ENCODE data around the gene GABRE. TPM values are rescaled to one million over a fixed set of nuclear protein-coding genes. Genes with fewer than 3 reads are reported as not detected.

Gene GABRE
- polyA plus RNA-seq, 3 donors = not detected

DNA sequence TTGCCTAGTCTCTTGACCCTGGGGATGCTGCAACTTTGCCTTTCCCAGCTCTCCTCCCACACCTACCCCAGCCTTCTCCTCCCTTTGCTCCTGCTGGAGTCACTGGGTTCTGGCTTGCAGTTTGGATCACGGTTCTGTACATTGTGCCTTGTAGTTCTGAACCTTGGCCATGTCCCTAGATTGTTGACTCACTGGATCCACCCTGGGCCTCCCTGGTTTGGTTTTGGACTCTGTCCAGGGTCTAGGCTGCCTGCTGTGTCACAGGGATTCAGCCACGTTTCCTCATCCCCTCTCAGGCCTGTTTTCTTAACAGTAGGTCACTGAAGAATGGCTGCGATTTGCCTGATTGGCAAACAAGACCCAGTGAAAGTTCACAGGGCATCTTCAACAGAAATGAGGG, 11.5 kb upstream of the GABRE start:
- WGBS (ENCODE audit: insufficient coverage) = 88% methylated on average over 1 of the region's 3 CpGs
- Histone ChIP-seq H3K9ac (ENCODE audit: insufficient read depth, low read length, poor library complexity, severe bottlenecking) (no peak overlapping the region), H4K20me1 (ENCODE audit: insufficient read depth, low read length) (no peaks in the 10 kb centered on the region), H3K79me2 (ENCODE audit: insufficient read depth, low read length) (no peaks in the 10 kb centered on the region), H3K4me2 (replicated peaks; ENCODE audit: extremely low read depth, low read length, poor library complexity, severe bottlenecking) (no peak overlapping the region), H3K9me3 (replicated peaks in 1 of 2; ENCODE audit: control insufficient read depth in 1 of 2, insufficient read depth in 1 of 2, low read length in 2 of 2) (no peaks in the 10 kb centered on the region), H3K27ac (ENCODE audit: low read depth in 1 of 2, low read length in 2 of 2) (no peak overlapping the region), H3K4me3 (replicated peaks in 1 of 3; ENCODE audit: low read depth in 2 of 3, low read length in 3 of 3) (no peak overlapping the region), H3K27me3 (ENCODE audit: control insufficient read depth in 2 of 2, insufficient read depth in 2 of 2, low read length in 2 of 2) (no peaks in the 10 kb centered on the region), H3K4me1 (ENCODE audit: control insufficient read depth in 1 of 2, insufficient read depth in 2 of 2, low read length in 2 of 2) (no peaks in the 10 kb centered on the region), H2AFZ (ENCODE audit: insufficient read depth, low read depth, low read length, poor library complexity, severe bottlenecking) (no peak overlapping the region), H3K36me3 (replicated peaks in 1 of 2; ENCODE audit: control insufficient read depth in 1 of 2, insufficient read depth in 2 of 2, low read length in 2 of 2) (no peaks in the 10 kb centered on the region)
- intact Hi-C loops (cut with micrococcal nuclease) = no loop called here
- no peaks in the 10 kb centered on the region for H3K36me3 Mint-ChIP-seq
- DNase-seq = no peak
- H3K27ac Mint-ChIP-seq = no peak overlapping the region
- H3K9me3 Mint-ChIP-seq = peaks cover 0 to 7% (median 0%) of the 10 kb centered on the region in 7 donors
- H3K4me1 Mint-ChIP-seq = peaks cover 3% of the 10 kb centered on the region
- H3K4me3 Mint-ChIP-seq = no peak overlapping the region
- H3K27me3 Mint-ChIP-seq (ENCODE audit: low read depth in 3 of 3) = no peaks in the 10 kb centered on the region
- TF ChIP-seq, protein P1, sequence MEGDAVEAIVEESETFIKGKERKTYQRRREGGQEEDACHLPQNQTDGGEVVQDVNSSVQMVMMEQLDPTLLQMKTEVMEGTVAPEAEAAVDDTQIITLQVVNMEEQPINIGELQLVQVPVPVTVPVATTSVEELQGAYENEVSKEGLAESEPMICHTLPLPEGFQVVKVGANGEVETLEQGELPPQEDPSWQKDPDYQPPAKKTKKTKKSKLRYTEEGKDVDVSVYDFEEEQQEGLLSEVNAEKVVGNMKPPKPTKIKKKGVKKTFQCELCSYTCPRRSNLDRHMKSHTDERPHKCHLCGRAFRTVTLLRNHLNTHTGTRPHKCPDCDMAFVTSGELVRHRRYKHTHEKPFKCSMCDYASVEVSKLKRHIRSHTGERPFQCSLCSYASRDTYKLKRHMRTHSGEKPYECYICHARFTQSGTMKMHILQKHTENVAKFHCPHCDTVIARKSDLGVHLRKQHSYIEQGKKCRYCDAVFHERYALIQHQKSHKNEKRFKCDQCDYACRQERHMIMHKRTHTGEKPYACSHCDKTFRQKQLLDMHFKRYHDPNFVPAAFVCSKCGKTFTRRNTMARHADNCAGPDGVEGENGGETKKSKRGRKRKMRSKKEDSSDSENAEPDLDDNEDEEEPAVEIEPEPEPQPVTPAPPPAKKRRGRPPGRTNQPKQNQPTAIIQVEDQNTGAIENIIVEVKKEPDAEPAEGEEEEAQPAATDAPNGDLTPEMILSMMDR (IDR thresholded peaks at IDR 0.05) = no peak

DNA sequence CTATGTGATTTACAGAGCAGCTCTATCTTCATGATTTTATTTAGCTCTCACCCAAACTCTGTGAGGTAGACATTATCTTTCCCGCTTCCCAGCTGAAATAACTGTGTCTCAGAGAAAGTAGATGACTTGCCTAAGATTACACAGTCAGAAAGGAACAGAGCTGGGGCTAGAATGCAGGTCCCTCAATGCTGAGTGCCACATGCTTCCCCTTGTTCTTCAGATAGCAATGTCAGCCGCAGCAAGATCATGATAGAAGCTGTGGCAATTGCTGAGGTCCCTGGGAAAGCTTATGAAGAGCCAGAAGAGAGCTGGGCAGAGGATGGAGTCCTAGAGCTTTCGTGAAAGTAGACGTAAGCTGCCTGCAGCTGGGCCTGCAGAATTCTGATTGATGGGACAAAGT, 11.1 kb upstream of the GABRE start:
- H3K79me2 ChIP-seq (ENCODE audit: insufficient read depth, low read length) = no peaks in the 10 kb centered on the region
- H2AFZ ChIP-seq (ENCODE audit: insufficient read depth, low read depth, low read length, poor library complexity, severe bottlenecking) = no peak overlapping the region
- Mint-ChIP-seq H3K36me3 (no peaks in the 10 kb centered on the region), H3K4me1 (peaks cover 3% of the 10 kb centered on the region), H3K9me3 (peaks cover 0 to 7% (median 0%) of the 10 kb centered on the region in 7 donors), H3K27me3 (ENCODE audit: low read depth in 3 of 3) (no peaks in the 10 kb centered on the region), H3K4me3 (no peak overlapping the region), H3K27ac (no peak overlapping the region)
- no peak overlapping the region for H3K9ac ChIP-seq (ENCODE audit: insufficient read depth, low read length, poor library complexity, severe bottlenecking)
- no peak overlapping the region for H3K27ac ChIP-seq (ENCODE audit: low read depth in 1 of 2, low read length in 2 of 2)
- H3K27me3 ChIP-seq (ENCODE audit: control insufficient read depth in 2 of 2, insufficient read depth in 2 of 2, low read length in 2 of 2) = no peaks in the 10 kb centered on the region
- no peaks in the 10 kb centered on the region for H3K36me3 ChIP-seq (replicated peaks in 1 of 2; ENCODE audit: control insufficient read depth in 1 of 2, insufficient read depth in 2 of 2, low read length in 2 of 2)
- intact Hi-C loops (cut with micrococcal nuclease) = no loop called here
- no peak for DNase-seq
- 100% methylated on average over 2 of the region's 4 CpGs for WGBS (ENCODE audit: insufficient coverage)
- TF ChIP-seq, protein P1 (IDR thresholded peaks at IDR 0.05) = no peak
- no peak overlapping the region for H3K4me2 ChIP-seq (replicated peaks; ENCODE audit: extremely low read depth, low read length, poor library complexity, severe bottlenecking)
- no peaks in the 10 kb centered on the region for H3K9me3 ChIP-seq (replicated peaks in 1 of 2; ENCODE audit: control insufficient read depth in 1 of 2, insufficient read depth in 1 of 2, low read length in 2 of 2)
- no peak overlapping the region for H3K4me3 ChIP-seq (replicated peaks in 1 of 3; ENCODE audit: low read depth in 2 of 3, low read length in 3 of 3)
- no peaks in the 10 kb centered on the region for H3K4me1 ChIP-seq (ENCODE audit: control insufficient read depth in 1 of 2, insufficient read depth in 2 of 2, low read length in 2 of 2)
- no peaks in the 10 kb centered on the region for H4K20me1 ChIP-seq (ENCODE audit: insufficient read depth, low read length)

Data from CD14-positive monocyte (primary cell).